Gastrocnemius medialis (tissue), 4 donors: ENCODE data around the gene ERBIN.

Experiments
- POLR2A ChIP-seq, 2 donors: fragments of 450-650 bp; IDR thresholded peaks; one replicate each; pipeline ENCODE4 v1.6.1; 2017; ENCODE audit warnings: antibody characterized with exemption in 2 of 2, mild to moderate bottlenecking in 2 of 2, moderate library complexity in 2 of 2
- TF ChIP-seq, protein P1 (sequence below), 5 experiments: fragments of 450-650 bp in 3 of 5; fragments of 200-600 bp in 2 of 5; sonication (generic) in 2 of 5; IDR thresholded peaks in 4 of 5; conservative IDR thresholded peaks in 1 of 5; 1 replicate in 4 of 5; 2 replicates in 1 of 5; pipeline ENCODE4 v1.5.1; 2016 to 2019; ENCODE audit warnings: antibody characterized with exemption in 5 of 5, mild to moderate bottlenecking in 3 of 5, moderate library complexity in 3 of 5

DNA sequence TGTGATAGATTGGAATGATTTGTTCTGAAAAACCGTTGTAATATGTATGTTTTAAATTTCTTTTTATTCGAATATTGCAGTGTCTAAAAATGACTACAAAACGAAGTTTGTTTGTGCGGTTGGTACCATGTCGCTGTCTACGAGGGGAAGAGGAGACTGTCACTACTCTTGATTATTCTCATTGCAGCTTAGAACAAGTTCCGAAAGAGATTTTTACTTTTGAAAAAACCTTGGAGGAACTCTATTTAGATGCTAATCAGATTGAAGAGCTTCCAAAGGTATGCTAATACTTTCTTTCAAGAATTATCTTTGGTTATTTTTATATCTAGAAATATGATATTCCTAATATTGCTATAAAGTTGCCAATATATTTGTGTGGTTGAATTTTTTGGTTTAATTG is 66.3 kb downstream of the ERBIN start:
- TF ChIP-seq, protein P1, sequence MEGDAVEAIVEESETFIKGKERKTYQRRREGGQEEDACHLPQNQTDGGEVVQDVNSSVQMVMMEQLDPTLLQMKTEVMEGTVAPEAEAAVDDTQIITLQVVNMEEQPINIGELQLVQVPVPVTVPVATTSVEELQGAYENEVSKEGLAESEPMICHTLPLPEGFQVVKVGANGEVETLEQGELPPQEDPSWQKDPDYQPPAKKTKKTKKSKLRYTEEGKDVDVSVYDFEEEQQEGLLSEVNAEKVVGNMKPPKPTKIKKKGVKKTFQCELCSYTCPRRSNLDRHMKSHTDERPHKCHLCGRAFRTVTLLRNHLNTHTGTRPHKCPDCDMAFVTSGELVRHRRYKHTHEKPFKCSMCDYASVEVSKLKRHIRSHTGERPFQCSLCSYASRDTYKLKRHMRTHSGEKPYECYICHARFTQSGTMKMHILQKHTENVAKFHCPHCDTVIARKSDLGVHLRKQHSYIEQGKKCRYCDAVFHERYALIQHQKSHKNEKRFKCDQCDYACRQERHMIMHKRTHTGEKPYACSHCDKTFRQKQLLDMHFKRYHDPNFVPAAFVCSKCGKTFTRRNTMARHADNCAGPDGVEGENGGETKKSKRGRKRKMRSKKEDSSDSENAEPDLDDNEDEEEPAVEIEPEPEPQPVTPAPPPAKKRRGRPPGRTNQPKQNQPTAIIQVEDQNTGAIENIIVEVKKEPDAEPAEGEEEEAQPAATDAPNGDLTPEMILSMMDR (IDR thresholded peaks at IDR 0.05 in 4 of 5, conservative IDR thresholded peaks at IDR 0.05 in 1 of 5): no peak
- no peak for TF ChIP-seq POLR2A (IDR thresholded peaks at IDR 0.05)
